ENCODE data around the gene HP.
"Not testable (repeated sequence)": the region's sequence is repeated elsewhere in the genome, so short reads cannot be mapped to it uniquely, and the experiment has no call there.

The HP gene

GRCh38 chr16:72043539-72043938 is 10.8 kb upstream of the HP start:
- no peak for DNase-seq

- no peak for DNase-seq
Observed at GRCh38 chr16:72044296-72044695, 10.0 kb upstream of the HP start.

DNA sequence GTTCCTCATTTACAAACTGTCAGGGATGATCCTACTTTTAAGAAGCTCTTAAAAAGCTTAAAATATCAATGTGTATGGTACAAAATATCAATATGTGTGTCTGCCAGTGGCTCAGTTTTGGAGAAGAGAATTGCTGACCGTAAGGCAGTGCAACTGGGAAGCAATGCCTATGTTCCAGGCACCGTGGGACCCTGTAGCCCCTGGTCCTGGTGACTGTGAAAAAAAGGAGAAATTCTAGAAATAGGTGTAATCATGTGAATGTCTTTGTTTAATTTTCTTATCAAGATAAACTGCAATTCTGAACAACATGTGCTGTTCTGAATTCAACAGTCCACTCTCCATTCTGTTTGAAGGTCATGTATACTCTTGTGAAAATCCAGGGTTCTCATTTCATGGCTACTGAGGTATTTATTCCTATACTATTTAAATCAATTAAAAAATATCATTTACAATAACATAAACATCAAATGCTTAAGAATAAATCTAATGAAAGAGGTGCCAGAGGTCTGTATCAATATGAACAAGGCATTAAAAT is 9.4 kb upstream of the HP start:
- no peak for DNase-seq

DNA sequence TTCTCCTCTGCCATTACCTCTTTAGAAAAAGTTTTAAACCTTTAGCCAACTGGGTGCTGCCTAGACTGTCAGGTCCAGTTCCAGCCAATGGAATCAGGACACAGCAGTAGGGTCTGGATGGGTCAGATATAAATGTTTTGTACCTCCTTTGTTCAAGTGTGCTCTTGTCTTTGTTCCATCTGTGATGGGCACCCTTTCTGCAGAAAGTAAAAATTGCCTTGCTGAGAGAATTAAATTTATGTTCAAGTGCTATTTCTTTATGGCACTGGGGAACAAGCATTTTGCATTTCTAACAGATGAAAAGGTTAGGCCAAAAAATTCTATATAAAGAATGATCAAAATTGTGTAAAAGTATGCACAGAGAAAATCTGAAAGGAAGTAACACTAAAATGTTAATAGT is 5.2 kb upstream of the HP start:
- DNase-seq = no peak

DNA sequence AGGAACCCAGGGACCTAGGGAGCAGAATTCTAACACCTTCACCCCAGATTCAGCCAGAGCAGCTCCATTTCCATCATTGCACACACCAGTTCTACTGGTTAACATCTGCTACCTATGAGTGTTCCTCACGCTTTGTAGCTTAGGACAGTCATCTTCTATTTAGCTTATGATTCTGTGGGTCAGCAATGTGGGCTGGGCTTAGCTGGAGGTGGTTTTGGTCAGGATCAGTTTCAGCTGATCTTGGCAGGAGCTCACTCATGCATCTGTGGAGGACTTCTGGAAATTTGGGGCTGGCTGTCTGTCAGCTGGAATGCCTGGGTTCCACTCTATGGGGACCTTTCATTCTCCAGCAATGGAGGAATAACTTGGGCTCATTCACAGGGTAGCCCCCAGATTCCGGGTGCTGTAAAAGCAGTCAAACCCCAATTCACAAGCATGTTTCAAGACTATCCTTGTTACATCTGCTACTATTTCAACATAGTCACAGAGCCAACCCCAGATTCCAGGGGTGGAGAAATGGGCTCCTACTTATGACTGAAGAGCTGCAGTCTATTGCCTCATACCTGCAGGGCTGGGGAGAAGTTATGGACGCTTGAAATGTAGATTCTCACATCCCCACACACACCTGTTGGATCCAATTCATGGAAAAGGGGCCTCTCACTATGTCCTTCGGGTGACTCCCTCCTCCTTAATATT is 3.4 kb upstream of the HP start:
- DNase-seq = no peak

DNA sequence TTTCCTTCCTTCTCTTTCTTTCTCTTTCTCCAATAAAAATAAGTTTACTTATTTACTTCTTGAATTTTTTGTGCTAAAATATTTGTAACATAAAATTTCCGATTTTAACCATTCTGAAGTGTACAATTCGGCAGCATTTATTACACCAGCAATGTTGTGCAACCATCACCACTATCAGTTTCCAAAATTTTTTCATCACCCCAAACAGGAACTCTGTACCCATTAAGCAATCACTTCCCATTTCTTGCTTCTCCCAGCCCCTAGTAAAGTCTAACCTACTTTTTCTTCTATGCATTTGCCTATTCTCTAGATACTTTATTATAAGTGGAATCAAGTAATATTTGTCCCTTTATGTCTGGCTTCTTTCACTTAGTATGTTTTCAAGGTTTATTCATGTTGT is 2.5 kb upstream of the HP start:
- no peak for DNase-seq

DNA sequence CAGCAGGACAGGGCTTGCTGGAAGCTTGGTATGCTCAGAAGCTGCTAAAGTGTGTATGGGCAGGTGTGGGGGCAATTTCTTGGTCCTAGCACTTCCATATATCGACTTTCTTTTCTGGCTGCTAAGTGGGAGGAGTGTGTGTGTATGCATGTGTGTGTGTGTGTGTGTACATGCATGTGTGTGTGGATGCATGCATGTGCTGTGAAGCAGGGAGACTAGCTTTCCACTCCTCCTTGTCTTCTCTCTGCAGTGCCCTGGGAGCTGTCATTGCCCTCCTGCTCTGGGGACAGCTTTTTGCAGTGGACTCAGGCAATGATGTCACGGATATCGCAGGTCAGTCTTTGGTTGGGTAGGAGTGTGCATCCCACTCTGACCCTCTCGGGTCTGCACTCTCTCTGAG is 1.6 kb downstream of the HP start:
- no peak for DNase-seq

DNA sequence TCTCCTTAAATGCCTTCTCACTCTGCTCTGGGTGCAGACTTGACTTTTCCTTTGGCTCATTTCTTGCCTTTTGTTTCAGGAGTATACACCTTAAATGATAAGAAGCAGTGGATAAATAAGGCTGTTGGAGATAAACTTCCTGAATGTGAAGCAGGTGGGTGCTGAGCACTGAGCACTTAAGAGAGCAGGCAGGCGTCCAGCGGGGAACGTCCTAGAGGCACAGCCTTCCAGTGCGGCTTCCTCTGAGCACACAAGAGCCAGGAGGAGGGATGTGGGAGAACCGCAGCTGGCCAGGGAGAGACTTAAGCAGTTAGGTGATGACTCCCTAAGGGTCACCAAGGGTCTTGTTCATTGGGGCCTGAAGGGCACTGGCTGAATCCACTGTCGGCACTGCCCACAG is 3.0 kb downstream of the HP start:
- not testable (repeated sequence) for DNase-seq

GRCh38 chr16:72059060-72059459 is 4.8 kb downstream of the HP start:
- not testable (repeated sequence) for DNase-seq

- no peak for DNase-seq
Observed at GRCh38 chr16:72060405-72060804, 6.1 kb downstream of the HP start.

DNA sequence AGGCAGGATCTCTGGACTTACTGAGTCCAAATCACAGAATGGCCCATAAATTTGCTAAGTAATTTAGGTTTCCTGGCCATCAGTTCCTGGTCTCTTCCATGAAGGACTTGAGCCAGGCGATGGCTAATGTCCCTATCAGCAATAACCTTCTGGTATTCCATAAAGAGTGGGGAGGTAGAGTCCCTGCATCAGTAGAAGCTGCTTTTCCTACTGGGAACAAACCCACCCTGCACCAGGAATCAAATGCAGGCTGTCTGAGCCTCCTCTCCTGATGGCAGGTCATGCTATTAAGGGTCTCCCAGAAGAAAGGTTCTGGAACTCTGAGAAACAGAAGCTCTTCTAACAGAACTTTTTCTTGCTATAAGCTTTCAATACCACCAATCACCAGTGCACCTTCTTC is 7.3 kb downstream of the HP start:
- DNase-seq = no peak

- no peak for DNase-seq
Observed at GRCh38 chr16:72064361-72064894, 10.1 kb downstream of the HP start.

GRCh38 chr16:72066747-72067146 is 12.4 kb downstream of the HP start:
- no peak for DNase-seq

GRCh38 chr16:72068930-72069329 is 14.6 kb downstream of the HP start:
- no peak for DNase-seq

DNA sequence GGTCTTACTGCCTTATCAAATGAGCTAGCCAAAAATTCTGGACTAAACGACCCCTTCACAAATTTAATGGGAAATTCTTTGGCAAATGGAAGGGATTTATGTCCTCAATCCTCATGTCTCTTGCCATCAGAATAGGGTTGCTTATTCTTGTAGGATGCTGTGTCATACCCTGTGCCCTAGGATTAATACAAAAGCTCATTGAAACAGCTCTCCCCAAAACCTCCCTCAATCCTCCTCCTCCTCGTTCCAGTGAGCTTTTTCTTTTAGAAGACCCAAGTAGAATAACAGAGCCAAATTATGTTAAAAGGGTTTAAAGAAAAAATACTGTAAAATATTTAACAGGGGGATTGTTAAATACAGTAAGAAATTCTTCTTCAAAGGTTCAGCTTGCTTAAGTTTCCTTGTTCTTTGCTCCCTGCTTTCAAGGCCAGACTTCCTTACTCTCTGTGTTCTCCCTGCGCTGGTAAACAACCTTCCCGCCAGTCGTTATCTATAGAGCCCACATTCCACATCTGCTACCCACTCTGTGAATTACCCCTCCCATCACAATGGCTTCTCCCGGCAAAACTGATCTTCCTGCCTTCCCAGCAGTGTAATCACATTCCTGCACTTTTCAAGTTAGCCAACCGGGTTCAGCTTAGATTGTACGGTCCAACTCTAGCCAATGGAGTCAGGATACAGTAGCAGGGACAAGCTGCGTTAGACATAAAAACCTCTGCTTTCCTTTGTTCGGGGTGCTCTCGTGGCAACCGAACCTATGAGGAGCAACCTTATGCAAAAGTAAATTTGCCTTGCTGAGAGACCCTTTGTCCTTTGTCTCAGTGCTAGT is 18.4 kb downstream of the HP start:
- DNase-seq = no peak

DNA sequence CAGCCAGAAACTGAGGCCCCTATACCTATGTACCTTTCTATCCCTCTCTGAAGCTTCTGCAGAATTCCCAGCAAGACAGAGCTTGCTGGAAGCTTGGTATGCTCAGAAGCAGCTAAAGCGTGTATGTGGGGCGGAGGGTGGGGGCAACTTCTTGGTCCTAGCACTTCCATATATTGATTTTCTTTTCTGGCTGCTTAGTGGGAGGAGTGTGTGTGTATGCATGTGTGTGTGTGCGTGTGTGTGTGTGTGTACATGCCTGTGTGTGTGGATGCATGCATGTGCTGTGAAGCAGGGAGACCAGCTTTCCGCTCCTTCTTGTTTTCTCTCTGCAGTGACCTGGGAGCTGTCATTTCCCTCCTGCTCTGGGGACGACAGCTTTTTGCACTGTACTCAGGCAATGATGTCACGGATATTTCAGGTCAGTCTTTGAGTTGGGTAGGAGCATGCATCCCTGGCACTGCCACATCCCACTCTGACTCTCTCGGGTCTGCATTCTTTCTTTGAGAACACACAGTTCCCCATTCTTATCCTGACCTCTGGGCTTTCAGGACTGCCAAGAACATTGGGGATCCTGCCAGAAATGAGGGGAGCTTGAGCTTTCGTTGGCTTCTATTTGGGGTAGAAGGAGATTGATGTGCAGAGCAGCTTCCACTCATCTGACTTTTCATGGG is 19.4 kb downstream of the HP start:
- no peak for DNase-seq

- DNase-seq = not testable (repeated sequence)
Observed at GRCh38 chr16:72075067-72075466, 20.8 kb downstream of the HP start.

DNA sequence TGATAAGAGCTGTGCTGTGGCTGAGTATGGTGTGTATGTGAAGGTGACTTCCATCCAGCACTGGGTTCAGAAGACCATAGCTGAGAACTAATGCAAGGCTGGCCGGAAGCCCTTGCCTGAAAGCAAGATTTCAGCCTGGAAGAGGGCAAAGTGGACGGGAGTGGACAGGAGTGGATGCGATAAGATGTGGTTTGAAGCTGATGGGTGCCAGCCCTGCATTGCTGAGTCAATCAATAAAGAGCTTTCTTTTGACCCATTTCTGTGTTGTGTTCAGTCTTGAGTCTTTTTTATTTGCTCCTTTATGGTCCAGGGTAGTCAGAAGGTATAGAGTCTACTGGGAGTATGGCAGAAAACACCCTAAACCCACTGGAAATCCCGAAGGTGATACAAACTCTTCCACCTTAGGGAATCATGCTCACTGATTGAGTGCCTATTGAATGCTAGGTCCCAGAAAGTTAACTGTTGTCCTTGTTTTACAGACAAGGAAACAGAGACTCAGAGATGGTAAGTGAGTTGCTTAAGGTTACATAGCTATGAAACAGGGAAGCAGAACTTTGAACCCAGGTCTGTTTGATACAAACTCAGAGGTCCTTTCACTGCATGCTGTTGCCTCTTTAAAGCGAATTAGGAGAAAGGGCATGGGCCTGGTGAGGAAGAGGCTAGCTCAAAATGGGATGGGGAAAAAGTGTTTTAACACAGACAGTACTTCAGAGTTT is 22.8 kb downstream of the HP start:
- not testable (repeated sequence) for DNase-seq

DNA sequence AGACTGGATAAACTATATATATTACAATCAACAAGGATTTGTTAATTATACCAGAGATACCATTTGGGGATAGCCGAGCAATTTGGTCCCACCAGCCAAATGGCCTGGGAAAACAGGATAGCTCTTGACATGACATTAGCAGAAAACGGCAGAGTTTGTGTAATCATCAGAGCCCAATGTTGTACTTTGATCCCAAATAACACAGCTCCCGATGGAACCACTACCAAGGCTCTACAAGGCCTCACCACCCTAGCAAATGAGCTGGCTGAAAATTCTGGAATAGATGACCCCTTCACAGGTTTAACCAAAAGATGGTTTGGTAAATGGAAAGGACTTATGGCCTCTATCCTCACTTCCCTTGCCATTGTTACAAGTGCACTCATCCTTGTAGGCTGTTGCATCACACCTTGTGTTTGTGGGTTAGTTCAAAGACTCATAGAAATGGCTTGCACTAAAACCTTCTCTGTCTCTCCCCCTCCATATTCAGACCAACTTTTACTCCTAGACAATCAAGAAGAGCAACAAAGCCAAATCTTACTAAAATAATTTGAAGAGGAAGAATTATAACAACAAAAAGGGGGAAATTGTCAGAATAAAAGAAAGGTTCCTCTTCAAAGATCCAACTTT is 29.6 kb downstream of the HP start:
- DNase-seq = no peak

DNA sequence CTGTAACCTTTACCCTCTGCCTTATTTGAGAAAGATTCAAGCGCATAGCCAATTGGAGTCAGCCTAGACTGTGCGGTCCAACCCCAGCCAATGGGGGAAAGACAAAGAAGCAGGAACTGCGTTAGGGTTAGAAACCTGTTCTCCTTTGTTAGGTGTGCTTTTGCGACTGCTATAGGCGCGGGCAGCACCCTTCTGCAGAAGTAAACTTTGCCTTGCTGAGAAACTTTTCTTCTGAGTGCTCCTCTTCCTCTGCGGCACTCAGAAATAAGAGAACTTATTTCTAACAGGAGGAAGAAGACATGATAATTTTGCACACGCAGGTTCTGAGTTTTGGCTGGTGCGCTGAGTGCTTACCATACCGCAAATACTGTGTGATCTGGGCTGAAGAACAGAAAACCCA is 30.1 kb downstream of the HP start:
- DNase-seq = no peak

GRCh38 chr16:72085002-72085401 is 30.7 kb downstream of the HP start:
- DNase-seq = no peak

- DNase-seq = no peak
Observed at GRCh38 chr16:72091217-72091616, 36.9 kb downstream of the HP start.

Data from activated naive CD4-positive, alpha-beta T cell treated with Interleukin-2 at 50 U/mL for 16 hours (primary cell).